Measurements from ENCODE around the gene GMDS. TPM values are rescaled to one million over a fixed set of nuclear protein-coding genes. Genes with fewer than 3 reads are reported as not detected.

The GMDS gene
- total RNA-seq, 2 experiments from 2014 or later, result 33.2 to 33.5 TPM

GRCh38 chr6:2004888-2005287 is 240.5 kb downstream of the GMDS start:
- no peaks in the 10 kb centered on the region for H3K27me3 Mint-ChIP-seq
- ChIA-PET POLR2A (no interaction called here), CTCF (interaction anchor here (0.8 kb wide), 1 partner anchor 11 kb away, joined by 3 read pairs; no protein-coding TSS in a partner anchor)

GRCh38 chr6:2000962-2001361 is 244.4 kb downstream of the GMDS start:
- CTCF ChIA-PET, result no interaction called here
- POLR2A ChIA-PET, result no interaction called here
- no peaks in the 10 kb centered on the region for H3K9me3 Mint-ChIP-seq (ENCODE audit: low read depth)
- ATAC-seq (no peak), DNase-seq (no peak)
- no peaks in the 10 kb centered on the region for H3K4me1 Mint-ChIP-seq
- no peak overlapping the region for H3K4me3 Mint-ChIP-seq
- no peaks in the 10 kb centered on the region for H3K27me3 Mint-ChIP-seq
- peaks cover 5% of the 10 kb centered on the region for H3K36me3 Mint-ChIP-seq (ENCODE audit: low read depth)
- H3K27ac Mint-ChIP-seq, result no peak overlapping the region
- intact Hi-C loops (cut with DNase I, micrococcal nuclease), result no loop called here

More at GRCh38 chr6:2004888-2005287, 240.5 kb downstream of the GMDS start:
- H3K36me3 Mint-ChIP-seq (ENCODE audit: low read depth), result peaks cover 10% of the 10 kb centered on the region
- peaks cover 2% of the 10 kb centered on the region for H3K9me3 Mint-ChIP-seq (ENCODE audit: low read depth)
- no peaks in the 10 kb centered on the region for H3K4me1 Mint-ChIP-seq
- H3K27ac Mint-ChIP-seq, result no peak overlapping the region
- no peak overlapping the region for H3K4me3 Mint-ChIP-seq
- intact Hi-C loops (cut with DNase I, micrococcal nuclease), result no loop called here
- ATAC-seq (no peak), DNase-seq (no peak)

GRCh38 chr6:1997702-1998101 is 247.7 kb downstream of the GMDS start:
- intact Hi-C loops (cut with DNase I, micrococcal nuclease), result no loop called here
- DNase-seq, result no peak
- Mint-ChIP-seq H3K4me3 (no peak overlapping the region), H3K9me3 (ENCODE audit: low read depth) (no peaks in the 10 kb centered on the region), H3K4me1 (peaks cover 7% of the 10 kb centered on the region), H3K27me3 (no peaks in the 10 kb centered on the region), H3K36me3 (ENCODE audit: low read depth) (peaks cover 3% of the 10 kb centered on the region), H3K27ac (no peak overlapping the region)
- no peak for ATAC-seq
- CTCF ChIA-PET, result interaction anchor here (0.6 to 1.0 kb wide), 2 partner anchors 11 to 404 kb away, joined by 3 read pairs; no protein-coding TSS in a partner anchor
- POLR2A ChIA-PET, result no interaction called here

GRCh38 chr6:1995636-1996035 is 249.8 kb downstream of the GMDS start:
- Mint-ChIP-seq H3K4me1 (peaks cover 7% of the 10 kb centered on the region), H3K27ac (no peak overlapping the region), H3K27me3 (no peaks in the 10 kb centered on the region), H3K36me3 (ENCODE audit: low read depth) (peaks cover 2% of the 10 kb centered on the region), H3K4me3 (no peak overlapping the region), H3K9me3 (ENCODE audit: low read depth) (no peaks in the 10 kb centered on the region)
- intact Hi-C loops (cut with DNase I, micrococcal nuclease), result no loop called here
- POLR2A ChIA-PET, result no interaction called here
- no peak for DNase-seq
- CTCF ChIA-PET, result interaction anchor here (0.6 kb wide), 1 partner anchor 10 kb away, joined by 3 read pairs; no protein-coding TSS in a partner anchor
- ATAC-seq, result no peak

- DNase-seq, result no peak
- Mint-ChIP-seq H3K4me1 (peaks cover 7% of the 10 kb centered on the region), H3K36me3 (ENCODE audit: low read depth) (peaks cover 2% of the 10 kb centered on the region), H3K27ac (no peak overlapping the region), H3K9me3 (ENCODE audit: low read depth) (no peaks in the 10 kb centered on the region), H3K4me3 (no peak overlapping the region), H3K27me3 (no peaks in the 10 kb centered on the region)
- ChIA-PET POLR2A (no interaction called here), CTCF (interaction anchor here (1.0 kb wide), 1 partner anchor 12 kb away, joined by 3 read pairs; no protein-coding TSS in a partner anchor)
- intact Hi-C loops (cut with DNase I, micrococcal nuclease), result no loop called here
- ATAC-seq, result no peak
Observed at GRCh38 chr6:1993042-1993441, 252.4 kb downstream of the GMDS start.

- ATAC-seq (no peak), DNase-seq (no peak)
- ChIA-PET CTCF (no interaction called here), POLR2A (no interaction called here)
- no peak overlapping the region for H3K4me3 Mint-ChIP-seq
- intact Hi-C loops (cut with DNase I, micrococcal nuclease), result no loop called here
- no peaks in the 10 kb centered on the region for H3K27me3 Mint-ChIP-seq
- H3K27ac Mint-ChIP-seq, result no peak overlapping the region
- peaks cover 7% of the 10 kb centered on the region for H3K4me1 Mint-ChIP-seq
- H3K9me3 Mint-ChIP-seq (ENCODE audit: low read depth), result no peaks in the 10 kb centered on the region
- H3K36me3 Mint-ChIP-seq (ENCODE audit: low read depth), result peaks cover 2% of the 10 kb centered on the region
Observed at GRCh38 chr6:1991332-1991878, 254.0 kb downstream of the GMDS start.

- CTCF ChIA-PET, result interaction anchor here (1.2 to 1.5 kb wide), 2 partner anchors 9 to 10 kb away, joined by 3 to 4 read pairs; no protein-coding TSS in a partner anchor
Observed at GRCh38 chr6:1988843-1989242, 256.6 kb downstream of the GMDS start.

GRCh38 chr6:1987640-1988039 is 257.8 kb downstream of the GMDS start:
- POLR2A ChIA-PET, result no interaction called here
- CTCF ChIA-PET, result interaction anchor here (1.2 to 1.5 kb wide), 2 partner anchors 8 to 9 kb away, joined by 3 to 4 read pairs; no protein-coding TSS in a partner anchor
- no peak for ATAC-seq
- Mint-ChIP-seq H3K4me1 (no peaks in the 10 kb centered on the region), H3K36me3 (ENCODE audit: low read depth) (peaks cover 17% of the 10 kb centered on the region), H3K9me3 (ENCODE audit: low read depth) (peaks cover 19% of the 10 kb centered on the region), H3K27me3 (no peaks in the 10 kb centered on the region), H3K4me3 (no peak overlapping the region), H3K27ac (no peak overlapping the region)
- intact Hi-C loops (cut with DNase I, micrococcal nuclease), result no loop called here
- DNase-seq, result no peak

More at GRCh38 chr6:1988843-1989242, 256.6 kb downstream of the GMDS start:
- H3K27me3 Mint-ChIP-seq, result no peaks in the 10 kb centered on the region
- POLR2A ChIA-PET, result no interaction called here
- H3K4me3 Mint-ChIP-seq, result no peak overlapping the region
- peaks cover 11% of the 10 kb centered on the region for H3K9me3 Mint-ChIP-seq (ENCODE audit: low read depth)
- intact Hi-C loops (cut with DNase I, micrococcal nuclease), result no loop called here
- DNase-seq (no peak), ATAC-seq (no peak)
- H3K27ac Mint-ChIP-seq, result no peak overlapping the region
- peaks cover 7% of the 10 kb centered on the region for H3K4me1 Mint-ChIP-seq
- H3K36me3 Mint-ChIP-seq (ENCODE audit: low read depth), result peaks cover 9% of the 10 kb centered on the region

GRCh38 chr6:1986454-1987243 is 258.8 kb downstream of the GMDS start:
- ChIA-PET POLR2A (interaction anchor here (0.7 kb wide), 1 partner anchor 410 kb away, joined by 8 read pairs; no protein-coding TSS in a partner anchor), CTCF (interaction anchor here (0.6 to 1.2 kb wide), 4 partner anchors 11 to 325 kb away, joined by 3 to 4 read pairs (median 4); no protein-coding TSS in a partner anchor)
- Mint-ChIP-seq H3K36me3 (ENCODE audit: low read depth) (peaks cover 23% of the 10 kb centered on the region), H3K27ac (no peak overlapping the region), H3K4me1 (no peaks in the 10 kb centered on the region), H3K9me3 (ENCODE audit: low read depth) (peaks cover 27% of the 10 kb centered on the region), H3K27me3 (no peaks in the 10 kb centered on the region), H3K4me3 (no peak overlapping the region)
- DNase-seq, result no peak
- intact Hi-C loops (cut with DNase I, micrococcal nuclease), result no loop called here
- ATAC-seq, result no peak

- DNase-seq, result no peak
- no peak overlapping the region for H3K4me3 Mint-ChIP-seq
- H3K27ac Mint-ChIP-seq, result no peak overlapping the region
- ChIA-PET POLR2A (no interaction called here), CTCF (interaction anchor here (0.5 kb wide), 1 partner anchor 475 kb away, joined by 3 read pairs; no protein-coding TSS in a partner anchor)
- H3K36me3 Mint-ChIP-seq (ENCODE audit: low read depth), result peaks cover 41% of the 10 kb centered on the region
- ATAC-seq, result no peak
- H3K4me1 Mint-ChIP-seq, result no peaks in the 10 kb centered on the region
- intact Hi-C loops (cut with DNase I, micrococcal nuclease), result no loop called here
- no peaks in the 10 kb centered on the region for H3K27me3 Mint-ChIP-seq
- H3K9me3 Mint-ChIP-seq (ENCODE audit: low read depth), result peaks cover 42% of the 10 kb centered on the region
Observed at GRCh38 chr6:1984346-1984994, 260.9 kb downstream of the GMDS start.

- Mint-ChIP-seq H3K4me3 (no peak overlapping the region), H3K27ac (no peak overlapping the region), H3K4me1 (no peaks in the 10 kb centered on the region), H3K36me3 (ENCODE audit: low read depth) (peaks cover 47% of the 10 kb centered on the region), H3K9me3 (ENCODE audit: low read depth) (peaks cover 46% of the 10 kb centered on the region), H3K27me3 (no peaks in the 10 kb centered on the region)
- no peak for DNase-seq
- intact Hi-C loops (cut with DNase I, micrococcal nuclease), result no loop called here
- ATAC-seq, result no peak
- ChIA-PET CTCF (no interaction called here), POLR2A (no interaction called here)
Observed at GRCh38 chr6:1983850-1984249, 261.6 kb downstream of the GMDS start.
